Type B pancreatic cell (in vitro differentiated cells): Measurements from ENCODE around the gene MAVS. TPM values are rescaled to one million over a fixed set of nuclear protein-coding genes. Genes with fewer than 3 reads are reported as not detected.

Experiments used
- DNase-seq: peaks from one replicate; pipeline ENCODE4 v3.0.0; 2021; ENCODE audit warnings: mixed read lengths; ENCODE audit not compliant: unreplicated experiment; ENCODE audit errors: extremely low spot score
- H3K27ac Mint-ChIP-seq: 2 replicates; pipeline ENCODE4 v1.8.0; 2021; ENCODE audit warnings: mild to moderate bottlenecking, mixed read lengths
- H3K27me3 Mint-ChIP-seq: 2 replicates; pipeline ENCODE4 v1.8.0; 2021; ENCODE audit warnings: mixed read lengths
- H3K36me3 Mint-ChIP-seq: 2 replicates; pipeline ENCODE4 v1.8.0; 2021; ENCODE audit warnings: mixed read lengths
- H3K4me1 Mint-ChIP-seq: one replicate; pipeline ENCODE4 v1.8.0; 2021; ENCODE audit warnings: mixed read lengths; ENCODE audit not compliant: unreplicated experiment
- H3K4me3 Mint-ChIP-seq: 2 replicates; pipeline ENCODE4 v1.8.0; 2021; ENCODE audit warnings: mild to moderate bottlenecking, mixed read lengths
- H3K9me3 Mint-ChIP-seq: 2 replicates; pipeline ENCODE4 v1.8.0; 2021; ENCODE audit warnings: mixed read lengths
- total RNA-seq: library from RNA; stranded (reverse); gene quantifications from 2 replicates; pipeline ENCODE4 v1.2.1, GENCODE V29; 2021; ENCODE audit warnings: low replicate concordance
- TF ChIP-seq, protein P1 (sequence below): fragments of 200-600 bp; sonication (generic); conservative IDR thresholded peaks from 2 replicates; pipeline ENCODE4 v1.5.0; 2021; ENCODE audit warnings: antibody characterized with exemption, mild to moderate bottlenecking

The MAVS gene
- total RNA-seq, 1 donor from 2014 or later = 44.5 TPM

DNA sequence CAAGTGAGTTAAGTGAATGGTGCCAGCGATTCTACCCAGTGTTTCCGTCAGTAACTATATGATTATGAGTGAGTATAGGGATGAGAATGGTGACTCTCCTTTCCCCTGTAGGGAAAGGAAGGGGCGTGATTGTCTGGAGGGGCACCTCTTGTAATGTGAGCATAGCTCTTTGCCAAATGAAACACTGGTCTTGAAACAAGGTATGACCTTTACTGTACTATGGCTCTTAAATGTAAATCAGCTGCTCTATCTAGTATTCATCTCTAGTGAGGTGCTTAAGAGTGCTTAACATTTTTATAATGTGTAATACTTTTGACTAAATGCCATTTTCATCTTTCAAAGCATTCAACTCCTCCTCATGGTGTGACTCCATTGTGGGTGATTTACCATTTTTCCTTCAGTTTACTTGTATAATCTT, 53.6 kb downstream of the MAVS start:
- H3K4me1 Mint-ChIP-seq = peaks cover 38% of the 10 kb centered on the region
- H3K27ac Mint-ChIP-seq = peak overlapping the region; percentile 7
- no peaks in the 10 kb centered on the region for H3K9me3 Mint-ChIP-seq
- DNase-seq = no peak
- H3K36me3 Mint-ChIP-seq = peaks cover 5% of the 10 kb centered on the region
- no peaks in the 10 kb centered on the region for H3K27me3 Mint-ChIP-seq
- peak overlapping the region; percentile 1 for H3K4me3 Mint-ChIP-seq
- TF ChIP-seq, protein P1, sequence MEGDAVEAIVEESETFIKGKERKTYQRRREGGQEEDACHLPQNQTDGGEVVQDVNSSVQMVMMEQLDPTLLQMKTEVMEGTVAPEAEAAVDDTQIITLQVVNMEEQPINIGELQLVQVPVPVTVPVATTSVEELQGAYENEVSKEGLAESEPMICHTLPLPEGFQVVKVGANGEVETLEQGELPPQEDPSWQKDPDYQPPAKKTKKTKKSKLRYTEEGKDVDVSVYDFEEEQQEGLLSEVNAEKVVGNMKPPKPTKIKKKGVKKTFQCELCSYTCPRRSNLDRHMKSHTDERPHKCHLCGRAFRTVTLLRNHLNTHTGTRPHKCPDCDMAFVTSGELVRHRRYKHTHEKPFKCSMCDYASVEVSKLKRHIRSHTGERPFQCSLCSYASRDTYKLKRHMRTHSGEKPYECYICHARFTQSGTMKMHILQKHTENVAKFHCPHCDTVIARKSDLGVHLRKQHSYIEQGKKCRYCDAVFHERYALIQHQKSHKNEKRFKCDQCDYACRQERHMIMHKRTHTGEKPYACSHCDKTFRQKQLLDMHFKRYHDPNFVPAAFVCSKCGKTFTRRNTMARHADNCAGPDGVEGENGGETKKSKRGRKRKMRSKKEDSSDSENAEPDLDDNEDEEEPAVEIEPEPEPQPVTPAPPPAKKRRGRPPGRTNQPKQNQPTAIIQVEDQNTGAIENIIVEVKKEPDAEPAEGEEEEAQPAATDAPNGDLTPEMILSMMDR = no peak

DNA sequence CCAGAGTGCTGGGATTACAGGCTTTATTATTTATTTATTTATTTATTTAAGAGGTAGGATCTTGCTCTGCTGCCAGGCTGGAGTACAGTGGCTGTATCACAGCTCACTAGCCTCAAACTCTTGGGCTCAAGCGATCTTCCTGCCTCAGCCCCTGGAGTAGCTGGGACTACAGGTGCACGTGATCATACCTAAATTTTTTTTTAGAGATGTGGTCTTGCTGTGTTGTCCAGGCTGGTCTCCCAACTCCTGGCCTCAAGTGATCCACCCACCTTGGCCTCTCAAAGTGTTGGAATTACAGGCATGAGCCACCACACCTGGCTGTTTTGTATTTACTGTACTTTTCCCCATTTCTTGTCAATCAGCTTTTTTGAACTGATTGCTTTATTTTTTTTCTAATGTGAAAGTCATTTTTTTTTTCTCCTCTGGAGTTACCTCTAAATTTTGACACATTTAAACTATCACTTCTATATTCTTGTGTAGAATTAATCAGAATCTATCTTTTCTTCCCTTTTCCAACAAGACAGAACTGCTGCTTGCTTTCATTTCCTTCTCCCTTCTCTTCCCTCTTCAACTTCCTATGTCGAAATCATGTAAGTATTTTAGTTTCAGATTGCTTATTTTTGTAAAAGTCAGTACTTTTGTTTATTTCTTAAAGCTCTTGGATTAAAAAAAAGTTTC, 54.5 kb downstream of the MAVS start:
- TF ChIP-seq, protein P1 = no peak
- no peaks in the 10 kb centered on the region for H3K9me3 Mint-ChIP-seq
- H3K27me3 Mint-ChIP-seq = no peaks in the 10 kb centered on the region
- peak overlapping the region; percentile 22 for H3K4me3 Mint-ChIP-seq
- peaks cover 35% of the 10 kb centered on the region for H3K4me1 Mint-ChIP-seq
- H3K27ac Mint-ChIP-seq = peak overlapping the region; percentile 57
- peaks cover 5% of the 10 kb centered on the region for H3K36me3 Mint-ChIP-seq
- no peak for DNase-seq

DNA sequence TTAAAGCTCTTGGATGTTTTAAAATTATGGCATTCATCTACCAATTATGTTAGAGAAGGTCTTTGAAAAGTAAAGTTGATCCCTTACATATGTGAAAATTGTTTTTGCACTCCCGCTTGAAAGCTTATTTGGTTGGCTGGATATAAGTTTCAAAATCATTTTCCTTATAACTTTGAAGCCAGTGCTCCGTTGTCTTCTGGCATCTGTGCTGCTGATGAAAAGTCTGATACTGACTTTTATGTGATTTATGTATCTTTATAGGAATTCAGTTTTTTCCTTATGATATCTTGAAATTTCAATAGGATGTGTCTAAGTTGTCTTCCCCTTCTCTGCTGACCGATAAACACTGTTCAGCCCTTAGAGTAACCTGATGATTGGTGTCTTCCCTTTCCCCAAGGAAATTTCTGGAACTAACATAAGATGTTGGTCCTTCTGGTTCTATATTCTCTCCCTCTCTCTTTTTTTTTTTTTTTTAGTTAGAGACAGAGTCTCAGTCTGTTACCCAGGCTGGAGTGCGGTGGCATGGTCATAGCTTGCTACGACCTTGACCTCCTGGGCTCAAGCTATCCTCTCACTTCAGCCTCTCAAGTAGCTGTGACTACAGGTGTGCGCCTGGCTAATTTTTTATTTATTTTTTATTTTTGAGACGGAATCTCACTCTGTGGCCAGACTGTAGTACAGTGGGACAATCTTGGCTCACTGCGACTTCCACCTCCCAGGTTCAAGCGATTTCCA, 55.2 kb downstream of the MAVS start:
- peak overlapping the region; percentile 57 for H3K27ac Mint-ChIP-seq
- no peak for DNase-seq
- H3K4me1 Mint-ChIP-seq = peaks cover 32% of the 10 kb centered on the region
- H3K27me3 Mint-ChIP-seq = no peaks in the 10 kb centered on the region
- TF ChIP-seq, protein P1 = no peak
- no peaks in the 10 kb centered on the region for H3K9me3 Mint-ChIP-seq
- peaks cover 3% of the 10 kb centered on the region for H3K36me3 Mint-ChIP-seq
- H3K4me3 Mint-ChIP-seq = peak overlapping the region; percentile 22

DNA sequence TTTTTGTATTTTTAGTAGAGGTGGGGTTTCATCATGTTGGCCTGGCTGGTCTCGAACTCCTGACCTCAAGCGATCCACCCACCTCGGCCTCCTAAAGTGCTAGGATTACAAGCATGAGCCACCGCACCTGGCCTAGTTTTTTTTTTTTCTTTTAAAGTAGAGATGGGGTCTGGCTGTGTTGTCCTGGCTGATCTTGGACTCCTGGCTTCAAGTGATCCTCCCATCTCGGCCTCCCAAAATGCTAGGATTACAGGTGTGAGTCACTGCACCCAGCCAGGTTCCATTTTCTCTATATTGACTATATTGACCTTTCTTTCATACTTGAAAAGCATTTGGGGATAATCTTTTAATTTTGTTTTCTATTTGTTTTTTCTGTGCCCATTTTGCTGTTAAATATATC, 55.8 kb downstream of the MAVS start:
- no peak for DNase-seq
- H3K27me3 Mint-ChIP-seq = no peaks in the 10 kb centered on the region
- peaks cover 28% of the 10 kb centered on the region for H3K4me1 Mint-ChIP-seq
- peak overlapping the region; percentile 16 for H3K27ac Mint-ChIP-seq
- TF ChIP-seq, protein P1 = no peak
- no peaks in the 10 kb centered on the region for H3K9me3 Mint-ChIP-seq
- no peak overlapping the region for H3K4me3 Mint-ChIP-seq
- no peaks in the 10 kb centered on the region for H3K36me3 Mint-ChIP-seq

DNA sequence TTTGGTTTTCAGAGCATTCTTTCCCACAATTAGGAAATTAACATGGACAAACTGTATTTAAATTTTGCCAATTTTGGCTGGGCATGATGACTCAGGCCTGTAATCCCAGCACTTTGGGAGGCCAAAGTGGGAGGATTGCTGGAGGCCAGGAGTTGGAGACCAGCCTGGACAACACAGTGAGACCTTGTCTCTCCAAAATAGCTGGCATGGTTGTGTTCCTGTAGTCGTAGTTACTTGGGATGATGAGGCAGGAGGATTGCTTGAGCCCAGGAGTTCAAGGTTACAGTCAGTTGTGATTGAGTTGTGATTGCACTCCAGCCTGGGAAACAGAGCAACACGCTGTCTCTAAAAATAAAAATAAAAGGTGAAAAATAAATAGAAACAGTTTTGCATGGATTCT, 57.6 kb downstream of the MAVS start:
- Mint-ChIP-seq H3K9me3 (no peaks in the 10 kb centered on the region), H3K27me3 (no peaks in the 10 kb centered on the region), H3K4me3 (no peak overlapping the region), H3K4me1 (peaks cover 32% of the 10 kb centered on the region), H3K36me3 (peaks cover 12% of the 10 kb centered on the region), H3K27ac (no peak overlapping the region)
- no peak for DNase-seq
- TF ChIP-seq, protein P1 = no peak
